GM12891 (cell line): ENCODE results near the gene NDUFA1. TPM values are rescaled to one million over a fixed set of nuclear protein-coding genes. Genes with fewer than 3 reads are reported as not detected.
A peak's percentile ranks its signal among the peaks of the same experiment; 100 is the strongest.
"Not testable (repeated sequence)": the region's sequence is repeated elsewhere in the genome, so short reads cannot be mapped to it uniquely, and the experiment has no call there.

Source experiments
- DNase-seq: peaks from one replicate; pipeline ENCODE4 v3.0.0; 2011; ENCODE audit warnings: low spot score; ENCODE audit not compliant: insufficient read length
- FAIRE-seq: peaks from 2 replicates; lab custom pipeline; 2011; peaks lifted over from hg19 to GRCh38; lab: Jason Lieb, UNC
- PAX5 ChIP-seq: IDR thresholded peaks from 2 replicates; pipeline ENCODE4 v1.6.1; 2011; ENCODE audit warnings: low read length, moderate library complexity, mild to moderate bottlenecking; ENCODE audit not compliant: insufficient read depth, severe bottlenecking
- POLR2A ChIP-seq: IDR thresholded peaks from 2 replicates; pipeline ENCODE4 v1.6.1; 2011; ENCODE audit warnings: low read depth, low read length, control low read depth
- POLR2AphosphoS5 ChIP-seq: IDR thresholded peaks from 2 replicates; pipeline ENCODE4 v1.6.1; 2011; ENCODE audit warnings: low read depth, low read length, control low read depth
- POU2F2 ChIP-seq: IDR thresholded peaks from 2 replicates; pipeline ENCODE4 v1.6.1; 2011; ENCODE audit warnings: low read depth, mild to moderate bottlenecking, control low read depth, low read length, moderate library complexity
- SPI1 ChIP-seq: IDR thresholded peaks from 2 replicates; pipeline ENCODE4 v1.6.1; 2011; ENCODE audit warnings: low read depth, low read length, control low read depth
- TAF1 ChIP-seq: IDR thresholded peaks from 2 replicates; pipeline ENCODE4 v1.6.1; 2011; ENCODE audit warnings: low read depth, low read length, control low read depth
- polyA plus RNA-seq: library from polyadenylated mRNA; unstranded; fragments of >200 nt; gene quantifications from one replicate; pipeline ENCODE4 v1.2.1, GENCODE V29; 2012; ENCODE audit warnings: low read depth, missing spikeins, inconsistent platforms; ENCODE audit not compliant: missing spikeins

NDUFA1 gene
- polyA plus RNA-seq = 271 TPM

DNA sequence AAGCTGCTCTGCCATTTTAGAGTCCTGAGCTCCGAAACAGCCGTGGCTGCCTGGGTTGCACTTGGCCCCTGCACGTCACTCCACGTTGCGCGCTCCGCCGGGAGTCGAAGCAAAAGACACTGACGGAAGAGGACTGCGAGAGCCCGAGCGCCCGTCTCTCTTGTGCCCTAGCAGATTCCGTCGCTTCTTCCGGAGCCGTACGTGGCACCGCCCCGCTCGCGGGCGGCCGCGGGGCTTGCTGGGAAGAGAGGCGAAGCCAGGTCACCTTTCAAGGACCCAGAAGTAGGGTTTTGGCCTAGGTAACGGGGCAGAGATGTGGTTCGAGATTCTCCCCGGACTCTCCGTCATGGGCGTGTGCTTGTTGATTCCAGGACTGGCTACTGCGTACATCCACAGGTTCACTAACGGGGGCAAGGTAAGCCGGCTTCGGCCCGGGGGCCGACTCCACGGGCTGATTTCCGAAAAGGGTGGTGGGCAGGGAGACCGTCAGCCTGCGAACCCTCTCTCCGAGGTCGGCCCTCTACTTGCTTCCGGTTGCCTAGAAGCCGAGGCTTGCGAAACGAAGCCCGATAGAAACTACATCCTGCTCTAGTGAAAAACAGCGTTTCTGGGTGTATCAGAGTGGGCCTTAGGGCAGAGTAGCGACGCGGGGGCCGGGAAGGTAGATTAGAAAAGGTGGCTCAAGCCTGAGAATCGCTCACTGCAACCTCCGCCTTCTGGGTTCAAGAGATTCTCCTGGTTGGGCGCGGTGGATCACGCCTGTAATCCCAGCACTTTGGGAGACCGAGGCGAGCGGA is at the start of gene NDUFA1, which contains the start of gene RNF113A:
TSS of gene NDUFA1 (plus strand) at position 234 of the 797 bp plus-strand sequence. CDS start at position 314, 80 bp downstream.
TSS of gene RNF113A (minus strand) at position 135 of the 797 bp plus-strand sequence. CDS start at position 15, 120 bp downstream.
- FAIRE-seq = peak; percentile 84
- peak; percentile 46 for DNase-seq
- no peak for TF ChIP-seq SPI1
- TF ChIP-seq POU2F2 = no peak
- TF ChIP-seq TAF1 = peak; percentile 78
- TF ChIP-seq PAX5 = no peak
- peak; percentile 86 for TF ChIP-seq POLR2AphosphoS5
- peak; percentile 82 for TF ChIP-seq POLR2A

DNA sequence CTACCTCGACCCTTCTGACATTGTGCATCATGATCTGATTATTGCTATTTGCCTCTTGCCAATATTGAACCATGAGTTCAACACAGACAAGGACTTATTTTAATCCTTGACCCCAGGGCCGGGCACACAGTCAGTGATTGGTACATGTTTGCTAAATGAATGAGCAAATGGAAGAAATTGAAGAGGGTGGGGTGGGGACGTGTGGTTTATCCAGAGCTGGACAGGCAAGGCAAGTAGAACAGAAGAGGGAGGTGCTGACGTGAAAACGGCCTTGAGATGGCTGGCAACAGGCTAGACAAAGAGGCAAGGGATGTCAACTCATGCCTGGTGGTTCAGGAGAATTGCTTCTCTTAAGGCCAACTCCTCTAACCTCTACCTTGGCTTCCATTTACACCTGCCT is 47.4 kb upstream of the NDUFA1 start:
- not testable (repeated sequence) for DNase-seq, FAIRE-seq

- no peak for TF ChIP-seq PAX5
- no peak for TF ChIP-seq POLR2AphosphoS5
- TF ChIP-seq POLR2A = no peak
- TF ChIP-seq SPI1 = peak; percentile 76
- no peak for TF ChIP-seq POU2F2
- FAIRE-seq (no peak), DNase-seq (no peak)
Observed at GRCh38 chrX:119826399-119826959, 45.2 kb upstream of the NDUFA1 start.

DNA sequence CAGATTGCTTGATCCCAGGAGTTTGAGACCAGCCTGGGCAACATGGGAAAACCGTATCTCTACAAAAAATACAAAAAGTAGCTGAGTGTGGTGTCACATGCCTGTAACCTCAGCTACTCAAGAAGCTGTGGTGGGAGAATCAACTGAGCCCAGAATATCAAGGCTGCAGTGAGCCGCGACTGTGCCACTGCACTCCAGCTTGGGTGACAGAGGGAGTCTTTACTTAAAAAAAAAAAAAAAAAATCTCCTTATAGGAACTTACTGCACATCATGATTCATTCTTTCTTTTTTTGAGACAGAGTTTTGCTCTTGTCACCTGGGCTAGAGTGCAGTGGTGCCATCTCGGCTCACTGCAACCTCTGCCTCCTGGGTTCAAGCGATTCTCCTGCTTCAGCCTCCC is 43.2 kb upstream of the NDUFA1 start:
- FAIRE-seq (no peak), DNase-seq (no peak)
- TF ChIP-seq POLR2AphosphoS5 (no peak), POLR2A (no peak), PAX5 (no peak), SPI1 (no peak), TAF1 (no peak), POU2F2 (no peak)

DNA sequence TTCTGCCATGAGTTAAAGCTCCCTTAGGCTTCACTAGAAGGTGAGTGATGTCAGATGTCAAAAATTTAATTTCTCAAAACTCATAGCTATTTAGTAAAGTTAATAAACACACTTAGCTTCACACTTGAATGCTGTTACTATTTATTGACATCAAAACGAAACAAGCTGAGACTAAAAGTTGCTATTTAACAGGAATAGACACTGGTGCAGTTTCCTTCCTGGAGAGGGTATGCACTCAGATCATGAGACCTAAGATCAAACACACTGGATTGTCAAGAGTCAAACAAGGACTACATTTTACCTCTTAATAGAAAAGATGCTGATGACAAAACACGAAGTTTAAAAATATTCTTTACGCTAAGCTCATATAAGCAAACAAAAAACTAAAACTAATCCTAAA is 37.7 kb upstream of the NDUFA1 start:
- TF ChIP-seq POLR2AphosphoS5 = no peak
- no peak for FAIRE-seq
- no peak for DNase-seq

DNA sequence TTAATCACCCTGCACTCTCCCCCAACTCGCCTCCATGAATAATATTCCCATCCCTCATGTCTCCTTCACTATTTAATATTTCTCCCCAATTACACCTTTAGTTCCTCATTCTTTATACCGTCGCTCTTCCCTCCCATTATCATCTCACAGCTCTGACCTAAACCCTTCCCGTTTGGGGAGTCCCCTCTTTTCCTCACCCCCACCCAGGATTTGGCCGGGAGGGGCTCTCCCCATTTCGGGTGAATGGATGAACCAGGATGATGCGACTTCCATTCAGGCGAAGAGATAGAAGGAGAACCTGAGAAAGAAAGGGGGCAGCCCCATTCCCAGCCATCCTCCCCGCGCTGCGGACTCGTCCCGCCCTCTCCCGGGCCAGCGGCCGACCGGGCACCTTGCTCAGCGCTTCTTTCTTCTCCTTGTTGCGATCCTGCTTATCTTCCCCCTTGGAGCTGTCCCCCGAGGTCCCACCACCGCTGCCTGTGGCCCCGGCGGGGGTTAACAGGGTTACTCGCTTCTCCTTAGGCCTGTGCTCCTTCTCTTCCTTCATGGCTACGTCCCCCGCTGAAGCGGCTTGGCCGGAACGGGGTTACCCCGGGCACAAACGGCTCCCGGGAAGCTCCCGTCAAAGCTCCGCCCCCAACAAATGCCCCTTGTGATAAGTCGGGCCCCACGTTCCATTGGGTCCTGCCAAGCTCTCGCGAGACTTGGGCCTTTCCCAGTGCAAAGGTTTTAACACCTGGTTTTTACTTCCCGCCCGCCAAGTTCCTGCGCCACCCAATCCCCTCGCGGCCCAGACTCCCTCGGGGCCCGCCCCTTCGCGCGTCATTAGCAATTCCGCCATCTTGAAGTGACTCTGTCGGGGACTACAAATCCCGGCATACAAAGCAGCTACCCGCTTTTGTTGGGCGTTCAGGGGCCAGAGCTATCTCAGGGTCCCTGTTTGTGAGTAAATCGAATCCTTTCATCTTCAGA is 19.0 kb upstream of the NDUFA1 start, which contains the start of gene UPF3B:
TSS of gene UPF3B (minus strand) at position 582 of the 972 bp plus-strand sequence. CDS start at position 547, 35 bp downstream.
- FAIRE-seq (peak; percentile 96), DNase-seq (peak; percentile 70)
- TF ChIP-seq POLR2A (0 out of 2 replicates have a peak, but pooled peaks have one; percentile 62), POLR2AphosphoS5 (peak; percentile 59; the same call in 1 of the 2 replicates), TAF1 (no peak), SPI1 (no peak)

DNA sequence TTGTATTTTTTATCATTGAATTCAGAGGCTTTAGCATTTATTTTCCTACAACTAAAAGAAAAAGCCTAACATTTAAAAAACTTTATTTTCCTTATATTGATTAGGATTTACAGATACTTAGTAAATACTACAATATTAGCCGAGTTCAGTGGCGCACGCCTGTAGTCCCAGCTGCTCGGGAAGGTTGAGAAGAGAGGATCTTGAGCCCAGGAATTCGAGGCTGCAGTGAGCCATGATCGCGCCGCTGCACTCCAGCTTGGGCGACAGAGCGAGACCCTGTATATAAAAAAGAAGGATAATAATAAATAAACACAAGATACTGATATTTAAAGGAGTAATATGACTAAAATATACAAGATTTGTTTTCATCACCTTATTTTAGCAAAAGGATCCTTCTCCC is 18.2 kb upstream of the NDUFA1 start:
- TF ChIP-seq POLR2A = no peak
- no peak for TF ChIP-seq SPI1
- TF ChIP-seq POLR2AphosphoS5 = no peak
- no peak for TF ChIP-seq POU2F2
- TF ChIP-seq TAF1 = no peak
- no peak for TF ChIP-seq PAX5
- DNase-seq (no peak), FAIRE-seq (no peak)

GRCh38 chrX:119870626-119871131 is 953 bp upstream of the NDUFA1 start:
- TF ChIP-seq PAX5 (no peak), TAF1 (no peak), SPI1 (no peak), POLR2A (no peak), POLR2AphosphoS5 (no peak)
- DNase-seq (no peak), FAIRE-seq (peak; percentile 69)

DNA sequence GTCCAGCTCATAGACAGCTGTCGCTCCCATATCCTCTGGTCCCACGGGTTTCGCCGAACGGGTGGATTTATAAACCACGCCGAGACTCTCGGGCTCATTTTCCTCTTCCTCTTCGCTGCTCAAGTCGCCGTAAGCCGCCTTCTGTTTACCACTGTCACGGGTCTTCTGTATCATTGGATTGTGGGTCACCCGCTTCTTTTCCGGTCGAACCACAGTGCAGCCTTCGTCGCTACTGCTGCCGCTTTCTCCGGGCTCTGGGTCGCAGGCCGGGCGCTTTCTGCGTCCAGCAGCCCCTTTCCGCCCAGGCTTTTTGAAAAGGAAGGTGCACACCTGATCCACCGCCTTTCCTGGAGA is 410 bp upstream of the NDUFA1 start:
- no peak for TF ChIP-seq POLR2A
- TF ChIP-seq SPI1 = no peak
- no peak for TF ChIP-seq PAX5
- no peak for TF ChIP-seq TAF1
- no peak for TF ChIP-seq POLR2AphosphoS5
- TF ChIP-seq POU2F2 = no peak
- no peak for DNase-seq
- FAIRE-seq = no peak

- DNase-seq (no peak), FAIRE-seq (no peak)
- no peak for TF ChIP-seq POLR2A
- no peak for TF ChIP-seq PAX5
- TF ChIP-seq SPI1 = no peak
- no peak for TF ChIP-seq TAF1
Observed at GRCh38 chrX:119878740-119879139, 7.1 kb downstream of the NDUFA1 start.
